Kidney epithelial cell (primary cell): ENCODE measurements around the gene WNT3A. TPM values are rescaled to one million over a fixed set of nuclear protein-coding genes. Genes with fewer than 3 reads are reported as not detected.

Experiments
- DNase-seq: peaks from one replicate; pipeline ENCODE4 v3.0.0-alpha.2; 2010; ENCODE audit warnings: low read depth
- H3K27me3 ChIP-seq: 2 replicates; pipeline ENCODE4 v1.6.0; 2011; ENCODE audit warnings: low read length; ENCODE audit not compliant: control insufficient read depth, insufficient read depth
- H3K36me3 ChIP-seq: 2 replicates; pipeline ENCODE4 v1.5.1; 2011; ENCODE audit warnings: low read length; ENCODE audit not compliant: control insufficient read depth, insufficient read depth
- H3K4me3 ChIP-seq: 2 replicates; pipeline ENCODE4 v1.5.1; 2011; ENCODE audit warnings: low read depth, mild to moderate bottlenecking, control low read depth, low read length
- CTCF ChIP-seq: IDR thresholded peaks from 2 replicates; pipeline ENCODE4 v1.5.1; 2011; ENCODE audit warnings: mild to moderate bottlenecking, moderate library complexity, low read length, control low read depth, inconsistent platforms; ENCODE audit not compliant: insufficient read depth, poor library complexity, severe bottlenecking
- total RNA-seq: library from RNA; depleted of rRNA; stranded (reverse); fragments of >200 nt; gene quantifications from 2 replicates; pipeline ENCODE4 v1.2.3, GENCODE V29; 2015

Gene WNT3A
- total RNA-seq, 1 donor from 2014 or later: not detected

- Histone ChIP-seq H3K36me3 (no peaks in the 10 kb centered on the region), H3K4me3 (no peak overlapping the region), H3K27me3 (peaks cover 64% of the 10 kb centered on the region)
- no peak for TF ChIP-seq CTCF
- DNase-seq: no peak
These were observed 3.3 kb downstream of the WNT3A start for GRCh38 chr1:228009828-228010775.

- TF ChIP-seq CTCF: no peak
- Histone ChIP-seq H3K27me3 (peaks cover 56% of the 10 kb centered on the region), H3K4me3 (no peak overlapping the region), H3K36me3 (no peaks in the 10 kb centered on the region)
- DNase-seq: no peak
These were observed 4.1 kb downstream of the WNT3A start for GRCh38 chr1:228010921-228011320.

GRCh38 chr1:228011721-228012311 lies 5.0 kb downstream of the WNT3A start:
- Histone ChIP-seq H3K4me3 (no peak overlapping the region), H3K27me3 (peaks cover 50% of the 10 kb centered on the region), H3K36me3 (no peaks in the 10 kb centered on the region)
- no peak for DNase-seq
- no peak for TF ChIP-seq CTCF

GRCh38 chr1:228012555-228012954 lies 5.8 kb downstream of the WNT3A start:
- Histone ChIP-seq H3K27me3 (peaks cover 43% of the 10 kb centered on the region), H3K4me3 (no peak overlapping the region), H3K36me3 (no peaks in the 10 kb centered on the region)
- no peak for DNase-seq
- no peak for TF ChIP-seq CTCF

GRCh38 chr1:228013131-228013934 lies 6.5 kb downstream of the WNT3A start:
- no peaks in the 10 kb centered on the region for H3K36me3 ChIP-seq
- H3K4me3 ChIP-seq: no peak overlapping the region
- no peak for TF ChIP-seq CTCF
- H3K27me3 ChIP-seq: peaks cover 35% of the 10 kb centered on the region
- no peak for DNase-seq
